GM18873 (cell line): ENCODE data around the gene GJB6.

ENCODE experiments used
- ATAC-seq: cut with Tn5 transposase; IDR thresholded peaks from one replicate; pipeline ENCODE4 v1.9.1; 2021; ENCODE audit warnings: mild to moderate bottlenecking, moderate library complexity, moderate number of reproducible peaks; ENCODE audit not compliant: unreplicated experiment, low FRiP score

The GJB6 gene

DNA sequence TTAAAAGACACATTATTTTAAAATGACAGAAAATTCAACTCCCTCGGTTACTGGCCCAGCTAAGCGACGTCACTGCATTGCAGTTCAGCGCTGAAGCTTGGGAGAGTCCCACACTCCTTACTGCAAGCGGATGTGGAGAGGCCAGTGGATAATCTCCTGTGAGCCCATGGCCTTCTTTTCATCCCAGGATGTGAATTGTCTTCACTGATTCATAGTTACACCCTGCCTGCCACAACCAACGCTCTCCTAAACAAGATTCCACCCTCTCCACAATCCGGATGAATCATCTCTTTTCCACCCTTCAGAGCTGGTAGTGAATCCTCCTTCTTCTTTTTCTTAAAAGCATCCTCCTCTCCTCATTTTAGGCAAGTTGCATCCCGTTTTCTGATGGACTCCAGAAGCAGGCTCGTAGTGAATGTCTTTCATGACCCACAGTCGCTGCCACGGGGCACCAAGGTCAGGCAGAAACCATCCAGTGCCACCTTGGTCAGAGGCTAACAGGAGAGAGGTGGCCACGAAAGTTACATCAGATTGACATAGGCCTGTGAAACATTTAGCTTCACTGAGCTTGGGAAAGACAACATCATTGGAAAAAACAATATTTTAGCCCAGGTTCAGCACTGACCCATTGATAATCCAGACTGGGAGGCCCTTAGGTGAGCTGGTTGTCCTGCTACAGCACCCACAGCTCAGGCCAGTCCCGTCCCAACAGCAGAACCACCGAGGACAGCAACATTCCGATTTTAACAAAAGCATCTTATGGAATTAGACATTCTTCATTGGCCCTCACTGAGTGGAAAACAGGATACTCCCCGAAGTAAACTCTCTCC lies 41.4 kb downstream of the GJB6 start:
- ATAC-seq = no peak

DNA sequence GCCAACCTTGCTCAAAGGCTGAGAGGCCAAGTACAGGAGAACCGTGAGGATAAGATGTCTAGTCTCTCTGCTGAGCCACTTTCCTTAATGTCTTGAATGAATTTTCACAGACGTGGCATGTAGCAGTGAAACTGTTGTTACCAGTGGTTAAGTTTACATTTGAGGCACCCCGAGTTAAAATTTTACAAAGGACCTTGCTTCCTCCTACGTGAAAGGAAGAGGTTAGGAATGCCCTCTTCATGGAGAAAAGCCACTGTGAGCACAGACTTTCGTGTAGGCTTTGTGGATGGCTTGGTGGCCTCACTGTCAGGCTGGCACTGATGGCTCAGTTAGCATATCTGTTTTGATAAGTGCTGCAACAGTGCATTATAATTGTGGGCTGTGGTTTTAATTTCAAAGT lies 42.0 kb downstream of the GJB6 start:
- ATAC-seq = no peak

- no peak for ATAC-seq
Measured at GRCh38 chr13:20188667-20189553, 43.2 kb downstream of the GJB6 start.

DNA sequence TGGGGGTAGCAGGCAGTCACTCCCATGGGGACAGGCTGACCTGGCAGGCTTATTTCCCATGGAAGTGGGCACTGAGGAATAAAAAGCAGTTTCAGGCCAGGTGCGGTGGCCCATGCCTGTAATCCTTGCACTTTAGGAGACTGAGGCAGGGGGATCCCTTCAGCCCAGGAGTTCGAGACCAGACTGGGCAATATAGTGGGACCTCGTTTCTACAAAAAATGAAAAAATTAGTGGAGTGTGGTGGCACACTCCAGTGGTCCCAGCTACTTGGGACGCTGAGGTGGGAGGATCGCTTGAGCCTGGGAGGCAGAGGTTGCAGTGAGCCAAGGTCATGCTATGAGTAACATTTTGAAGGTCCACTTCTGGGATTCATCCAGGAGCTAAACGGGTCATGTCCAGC lies 45.3 kb downstream of the GJB6 start:
- no peak for ATAC-seq

DNA sequence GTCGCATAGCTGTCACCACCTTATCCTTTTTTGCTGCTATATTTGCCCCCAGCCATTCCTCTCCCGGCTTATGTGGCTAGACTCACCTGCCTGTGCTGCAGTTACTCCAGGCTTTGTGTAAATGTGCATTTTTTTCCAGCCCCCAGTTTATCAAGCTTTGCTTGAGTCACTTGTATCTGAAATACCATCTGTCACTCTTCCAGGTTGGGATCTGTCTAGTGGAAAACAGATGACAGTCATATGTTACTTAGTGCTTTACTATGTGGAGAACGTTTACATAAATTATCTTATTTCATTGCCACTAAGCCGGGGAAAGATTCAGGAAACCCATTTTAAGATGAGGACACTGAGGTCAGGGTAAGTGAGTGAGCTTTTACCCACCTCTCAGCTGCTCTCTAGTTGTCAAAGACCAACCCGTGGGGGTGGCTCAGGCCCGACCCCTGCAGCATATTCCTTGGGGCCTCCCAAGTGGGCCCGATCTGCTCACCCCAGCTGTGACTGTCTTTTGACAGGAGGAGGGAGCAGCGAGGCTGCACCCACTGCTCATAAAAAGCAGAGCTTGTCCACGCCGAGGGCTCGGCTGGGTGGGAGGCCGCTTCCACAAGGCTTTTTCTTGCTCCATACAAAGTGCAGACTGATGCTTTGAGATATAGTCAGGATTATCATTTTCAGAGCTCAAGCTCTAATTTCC lies 46.6 kb downstream of the GJB6 start:
- no peak for ATAC-seq

- ATAC-seq = no peak
Measured at GRCh38 chr13:20182231-20182846, 49.8 kb downstream of the GJB6 start.

- ATAC-seq = no peak
Measured at GRCh38 chr13:20181188-20181587, 50.9 kb downstream of the GJB6 start.

DNA sequence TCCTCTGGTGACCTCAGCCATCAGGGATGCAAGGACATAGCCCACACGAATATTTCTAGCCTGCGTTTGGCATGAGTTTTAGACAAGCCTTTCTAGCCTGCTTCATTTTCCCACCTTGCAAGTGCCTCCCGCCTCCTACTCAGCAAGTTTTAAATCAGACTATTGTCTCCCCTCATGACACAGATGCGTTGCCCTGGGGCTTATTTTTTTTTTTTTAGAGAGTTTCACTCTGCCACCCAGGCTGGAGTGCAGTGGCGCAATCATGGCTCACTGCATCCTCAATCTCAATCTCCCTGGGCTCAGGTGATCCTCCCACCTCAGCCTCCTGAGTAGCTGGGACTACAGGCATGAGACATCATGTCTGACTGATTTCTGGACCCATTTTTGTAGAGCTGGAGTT lies 54.0 kb downstream of the GJB6 start:
- ATAC-seq = no peak

GRCh38 chr13:20177049-20177831 lies 54.9 kb downstream of the GJB6 start:
- ATAC-seq = no peak

DNA sequence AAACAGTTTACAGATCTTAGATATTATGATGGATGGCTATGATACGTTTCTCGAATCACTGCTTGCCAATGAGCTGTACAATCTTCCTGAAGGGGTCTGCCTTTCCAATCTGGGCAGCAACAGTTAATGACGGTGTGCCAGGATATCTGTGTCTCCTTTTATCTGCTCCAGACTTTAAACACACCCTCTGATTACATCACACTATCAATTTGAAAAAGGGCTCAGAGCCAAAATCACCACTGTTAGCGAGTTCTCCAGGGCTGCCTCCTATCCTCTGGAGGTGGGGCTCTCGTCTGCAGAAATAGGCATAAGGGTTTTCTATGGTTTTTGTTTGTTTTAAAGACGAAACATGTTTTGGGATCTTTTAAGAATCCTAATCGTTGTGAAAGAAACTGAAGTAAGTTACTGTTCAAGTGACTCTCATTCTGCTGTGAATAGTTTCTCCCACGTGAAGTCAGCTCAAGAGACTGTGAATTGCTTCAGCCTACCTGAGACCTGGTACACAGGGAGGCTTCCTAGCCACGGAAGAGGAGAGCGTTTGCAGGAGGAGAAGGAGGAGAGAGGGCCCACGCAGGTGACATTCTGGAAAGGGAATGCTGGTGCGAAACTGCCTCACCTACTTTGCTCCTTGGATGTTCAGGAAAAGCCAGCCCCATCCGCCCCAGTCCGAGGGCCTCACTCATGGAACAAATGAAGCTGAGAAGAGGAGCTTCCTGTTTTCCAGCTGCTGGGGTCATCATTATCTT lies 56.0 kb downstream of the GJB6 start:
- no peak for ATAC-seq

DNA sequence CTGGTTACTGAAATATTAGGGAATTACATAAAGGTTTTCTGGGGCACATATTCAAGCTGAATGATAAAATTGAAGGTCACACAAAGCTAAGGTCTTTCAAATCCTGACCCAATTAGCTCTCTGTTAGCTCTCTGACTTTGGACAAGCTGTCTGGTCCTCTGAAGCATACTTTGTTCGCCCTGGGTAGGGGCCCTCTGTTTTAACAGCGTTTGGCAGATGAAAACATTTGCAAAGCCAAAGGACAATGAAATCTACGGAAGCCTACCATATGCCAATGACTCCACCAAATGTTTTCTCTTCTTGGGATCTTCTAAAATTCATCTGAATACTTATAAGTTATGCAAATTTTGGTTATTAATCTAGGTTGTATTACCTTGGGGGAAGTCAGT lies 56.7 kb downstream of the GJB6 start:
- ATAC-seq = no peak

DNA sequence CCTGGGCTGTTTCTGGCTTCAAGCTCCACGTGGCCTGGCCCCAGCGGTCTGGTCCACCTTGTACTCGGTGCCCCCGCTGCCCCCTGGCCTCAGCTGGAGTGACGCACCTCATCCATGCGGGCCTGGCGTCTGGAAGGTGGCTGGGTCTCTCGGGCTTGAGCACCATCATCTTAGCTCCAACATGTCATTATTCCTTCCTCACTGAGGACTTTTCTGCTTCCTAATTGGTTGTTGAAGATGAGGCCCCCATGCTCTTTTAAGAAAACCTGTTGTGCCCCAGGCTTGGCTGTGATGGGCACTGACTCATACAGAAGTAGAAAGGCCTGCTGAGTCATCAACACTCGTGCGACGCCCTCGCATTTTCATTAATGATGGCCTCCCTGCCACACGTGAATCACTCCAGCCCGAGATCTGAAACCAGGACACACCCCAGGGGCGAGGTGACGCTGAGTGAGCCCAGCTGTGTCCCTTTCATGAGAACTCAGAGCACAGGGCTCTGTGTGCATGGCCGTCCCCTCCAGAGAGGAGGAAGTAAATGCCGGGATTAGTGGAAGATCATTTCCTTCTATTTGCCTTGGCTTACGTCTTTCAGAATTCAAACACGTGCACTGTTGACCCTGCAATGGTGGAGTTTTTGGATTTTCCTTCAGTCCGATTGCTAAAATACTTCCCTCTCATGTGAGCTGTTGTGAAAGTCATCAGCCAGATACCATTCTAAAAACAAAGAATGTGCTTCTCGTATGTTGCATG lies 57.3 kb downstream of the GJB6 start:
- peak; percentile 78 for ATAC-seq

GRCh38 chr13:20173116-20173746 lies 58.9 kb downstream of the GJB6 start:
- ATAC-seq = no peak
